GM12892 (cell line): ENCODE measurements around the gene BTG4.

Source experiments
- DNase-seq: peaks from one replicate; pipeline ENCODE4 v3.0.0; 2011; ENCODE audit not compliant: insufficient read length
- FAIRE-seq: peaks from 2 replicates; lab custom pipeline; 2011; peaks lifted over from hg19 to GRCh38; lab: Jason Lieb, UNC
- POLR2A ChIP-seq: IDR thresholded peaks from 2 replicates; pipeline ENCODE4 v1.6.1; 2011; ENCODE audit warnings: low read depth, low read length, control low read depth
- POLR2AphosphoS5 ChIP-seq: IDR thresholded peaks from 2 replicates; pipeline ENCODE4 v1.6.1; 2011; ENCODE audit warnings: low read depth, low read length, control low read depth
- TAF1 ChIP-seq: IDR thresholded peaks from 2 replicates; pipeline ENCODE4 v1.6.1; 2011; ENCODE audit warnings: low read depth, mild to moderate bottlenecking, control low read depth, low read length, borderline replicate concordance

BTG4 gene

GRCh38 chr11:111476366-111476765 is 35.8 kb downstream of the BTG4 start:
- DNase-seq = no peak
- TF ChIP-seq TAF1 (no peak), POLR2A (no peak), POLR2AphosphoS5 (no peak)
- FAIRE-seq = no peak

DNA sequence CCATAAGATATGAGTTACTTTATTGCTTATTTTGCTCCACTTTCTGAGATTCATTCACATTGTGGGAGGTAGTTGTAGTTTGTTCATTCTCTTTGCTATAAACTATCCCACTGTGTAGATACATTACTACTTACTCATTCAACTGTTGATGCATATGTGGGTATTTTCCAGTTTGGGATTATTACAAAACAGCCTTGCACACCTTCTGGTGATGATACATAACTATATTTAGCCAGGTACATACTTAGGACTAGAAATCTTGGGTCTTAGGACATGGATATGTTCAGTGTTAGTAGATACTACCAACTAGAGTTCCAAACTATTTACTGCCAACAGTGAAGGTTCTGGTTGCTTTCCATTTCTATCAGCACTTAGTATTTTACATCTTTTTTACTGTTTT is 37.8 kb downstream of the BTG4 start:
- TF ChIP-seq TAF1 (no peak), POLR2A (no peak), POLR2AphosphoS5 (no peak)
- no peak for DNase-seq
- FAIRE-seq = peak; percentile 74

- DNase-seq = no peak
Measured at GRCh38 chr11:111472228-111472627, 40.0 kb downstream of the BTG4 start.

DNA sequence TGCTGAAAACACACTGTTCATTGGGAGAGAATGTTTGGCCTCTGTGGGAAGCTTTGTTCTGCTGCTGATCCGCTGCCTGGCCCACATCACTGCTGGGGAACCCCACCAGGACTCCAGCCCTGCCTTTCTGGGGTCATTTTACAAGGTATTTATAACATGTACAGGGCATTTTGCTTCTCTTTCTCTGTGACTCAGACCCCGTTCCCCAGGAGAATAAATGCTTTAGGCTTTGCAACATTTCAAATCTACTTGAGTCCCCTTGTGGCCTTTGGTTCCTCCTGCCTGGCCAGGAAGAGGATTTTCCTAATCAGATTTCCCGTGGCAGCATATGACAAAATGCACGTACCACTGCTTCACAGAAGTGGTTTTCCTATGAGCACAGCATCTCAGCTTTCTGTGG is 43.0 kb downstream of the BTG4 start:
- TF ChIP-seq POLR2A = no peak
- TF ChIP-seq TAF1 = no peak
- no peak for TF ChIP-seq POLR2AphosphoS5
- FAIRE-seq (no peak), DNase-seq (no peak)

More at GRCh38 chr11:111472228-111472627, 40.0 kb downstream of the BTG4 start:
- no peak for TF ChIP-seq TAF1
- no peak for TF ChIP-seq POLR2AphosphoS5
- TF ChIP-seq POLR2A = no peak
- FAIRE-seq = no peak

DNA sequence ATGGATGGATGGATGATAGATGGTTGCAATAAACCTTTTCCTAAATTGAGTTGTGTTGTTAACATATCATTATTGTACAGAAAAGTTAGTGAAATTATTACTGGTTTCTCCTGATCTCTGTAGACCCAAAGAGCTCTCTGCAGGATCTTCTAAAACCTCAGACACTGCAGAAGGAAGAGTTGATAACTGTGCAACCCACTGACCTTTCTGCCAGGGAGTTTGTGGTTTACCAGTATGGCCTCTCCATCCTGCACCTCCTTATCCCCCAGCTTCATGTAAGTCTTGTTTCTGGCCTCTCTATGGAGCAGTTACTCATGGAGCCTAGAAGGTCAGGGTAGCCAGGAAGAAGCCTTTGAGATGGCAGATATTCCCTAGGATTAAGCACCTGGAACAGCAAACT is 45.6 kb downstream of the BTG4 start:
- TF ChIP-seq POLR2AphosphoS5 (no peak), POLR2A (no peak), TAF1 (no peak)
- no peak for DNase-seq
- no peak for FAIRE-seq

- FAIRE-seq (no peak), DNase-seq (no peak)
- no peak for TF ChIP-seq TAF1
- no peak for TF ChIP-seq POLR2A
- TF ChIP-seq POLR2AphosphoS5 = no peak
Measured at GRCh38 chr11:111465400-111465799, 46.8 kb downstream of the BTG4 start.

DNA sequence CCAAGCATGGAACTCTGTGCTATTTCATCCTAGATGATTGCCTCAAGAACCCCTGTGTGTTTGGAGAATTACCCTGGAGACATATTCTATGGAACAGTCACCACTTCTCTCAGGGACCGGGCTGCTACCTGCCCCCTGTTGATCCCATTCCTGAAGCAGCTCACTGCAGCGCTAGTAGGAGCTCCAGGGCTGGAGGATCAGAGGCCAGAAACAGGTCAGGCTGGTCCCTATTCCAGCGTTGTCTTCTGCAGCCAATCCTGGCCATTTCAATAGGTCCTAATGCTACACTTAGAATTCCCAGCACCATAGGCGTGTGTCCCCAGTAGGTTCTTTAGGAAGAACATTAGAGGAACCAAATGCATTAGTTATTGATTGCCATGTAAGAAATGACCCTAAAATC is 48.9 kb downstream of the BTG4 start:
- FAIRE-seq = no peak
- DNase-seq = no peak
- TF ChIP-seq POLR2AphosphoS5 = no peak
- no peak for TF ChIP-seq POLR2A
- no peak for TF ChIP-seq TAF1

GRCh38 chr11:111462329-111462728 is 49.9 kb downstream of the BTG4 start:
- no peak for TF ChIP-seq POLR2AphosphoS5
- no peak for TF ChIP-seq POLR2A
- no peak for TF ChIP-seq TAF1

DNA sequence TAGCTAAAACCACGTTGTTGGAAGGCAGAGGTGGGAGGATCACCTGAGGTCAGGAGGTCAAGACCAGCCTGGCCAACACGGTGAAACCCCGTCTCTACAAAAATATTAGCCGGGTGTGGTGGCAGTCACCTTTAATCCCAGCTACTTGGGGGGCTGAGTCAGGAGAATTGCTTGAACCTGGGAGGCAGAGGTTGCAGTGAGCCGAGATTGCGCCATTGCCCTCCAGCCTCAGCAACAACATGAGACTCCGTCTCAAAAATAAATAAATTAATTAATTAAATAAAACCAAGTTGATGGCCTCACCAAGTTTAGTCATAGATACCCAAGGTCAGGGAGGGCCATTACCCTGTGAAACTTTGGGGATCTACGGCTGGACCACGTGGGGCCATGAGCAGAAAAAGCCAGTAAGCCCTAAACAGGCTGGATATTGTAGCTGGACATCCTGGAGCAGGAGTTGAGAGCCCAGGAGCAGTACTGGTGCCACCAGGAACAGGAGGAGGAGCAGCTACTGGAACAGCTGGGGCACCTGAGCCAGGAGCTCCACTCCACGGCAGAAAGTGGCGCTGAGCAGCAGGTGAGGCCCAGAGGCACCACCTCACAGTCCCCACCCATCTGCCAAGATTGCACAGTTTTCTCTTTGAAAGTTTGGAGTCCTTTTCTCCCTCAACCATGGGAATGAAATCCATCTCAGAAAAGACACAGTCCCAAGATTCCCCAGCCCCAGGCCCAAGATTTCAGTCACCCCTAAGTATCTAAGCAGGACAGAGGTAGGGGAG is 50.5 kb downstream of the BTG4 start:
- DNase-seq = no peak
- TF ChIP-seq POLR2A = no peak
- TF ChIP-seq POLR2AphosphoS5 = no peak
- no peak for TF ChIP-seq TAF1
- no peak for FAIRE-seq

More at GRCh38 chr11:111462329-111462728, 49.9 kb downstream of the BTG4 start:
- DNase-seq (no peak), FAIRE-seq (no peak)

- TF ChIP-seq TAF1 (no peak), POLR2AphosphoS5 (no peak), POLR2A (no peak)
- FAIRE-seq (no peak), DNase-seq (no peak)
Measured at GRCh38 chr11:111460856-111461255, 51.3 kb downstream of the BTG4 start.

- FAIRE-seq = no peak
- DNase-seq = no peak
- no peak for TF ChIP-seq POLR2AphosphoS5
- no peak for TF ChIP-seq TAF1
- TF ChIP-seq POLR2A = no peak
Measured at GRCh38 chr11:111460340-111460739, 51.8 kb downstream of the BTG4 start.
